ENCODE data around the gene UGT2A1.
"Not testable (repeated sequence)": the region's sequence is repeated elsewhere in the genome, so short reads cannot be mapped to it uniquely, and the experiment has no call there.

UGT2A1 gene

GRCh38 chr4:69653147-69653546 lies at the start of gene UGT2A1:
Gene UGT2A1, minus strand, starts transcription at chr4:69653247. Its CDS starts 5,603 bp downstream, at chr4:69647644.
- DNase-seq (ENCODE audit: low read depth, low spot score) = no peak

GRCh38 chr4:69702201-69702600 lies 49.2 kb upstream of the UGT2A1 start:
- no peak for DNase-seq (ENCODE audit: low read depth, low spot score)

GRCh38 chr4:69701696-69702095 lies 48.6 kb upstream of the UGT2A1 start:
- DNase-seq (ENCODE audit: low read depth, low spot score) = no peak

GRCh38 chr4:69697536-69698242 lies 44.6 kb upstream of the UGT2A1 start:
- DNase-seq (ENCODE audit: low read depth, low spot score) = no peak

GRCh38 chr4:69689599-69689998 lies 36.6 kb upstream of the UGT2A1 start:
- DNase-seq (ENCODE audit: low read depth, low spot score) = peak; percentile 33

GRCh38 chr4:69684804-69685203 lies 31.8 kb upstream of the UGT2A1 start:
- no peak for DNase-seq (ENCODE audit: low read depth, low spot score)

- no peak for DNase-seq (ENCODE audit: low read depth, low spot score)
Measured at GRCh38 chr4:69668680-69669079, 15.6 kb upstream of the UGT2A1 start.

- not testable (repeated sequence) for DNase-seq (ENCODE audit: low read depth, low spot score)
Measured at GRCh38 chr4:69664009-69664408, 11.0 kb upstream of the UGT2A1 start.

GRCh38 chr4:69661130-69661803 lies 8.2 kb upstream of the UGT2A1 start:
- not testable (repeated sequence) for DNase-seq (ENCODE audit: low read depth, low spot score)

GRCh38 chr4:69658133-69658532 lies 5.1 kb upstream of the UGT2A1 start:
- DNase-seq (ENCODE audit: low read depth, low spot score) = no peak

GRCh38 chr4:69656653-69657158 lies 3.7 kb upstream of the UGT2A1 start:
- no peak for DNase-seq (ENCODE audit: low read depth, low spot score)

GRCh38 chr4:69650872-69651271 lies 2.2 kb downstream of the UGT2A1 start:
- no peak for DNase-seq (ENCODE audit: low read depth, low spot score)

- DNase-seq (ENCODE audit: low read depth, low spot score) = no peak
Measured at GRCh38 chr4:69649629-69650028, 3.4 kb downstream of the UGT2A1 start.

- no peak for DNase-seq (ENCODE audit: low read depth, low spot score)
Measured at GRCh38 chr4:69649207-69649606, 3.8 kb downstream of the UGT2A1 start.

GRCh38 chr4:69642961-69643360 lies 10.1 kb downstream of the UGT2A1 start:
- no peak for DNase-seq (ENCODE audit: low read depth, low spot score)

GRCh38 chr4:69640289-69640688 lies 12.8 kb downstream of the UGT2A1 start:
- no peak for DNase-seq (ENCODE audit: low read depth, low spot score)

- DNase-seq (ENCODE audit: low read depth, low spot score) = no peak
Measured at GRCh38 chr4:69639542-69639941, 13.5 kb downstream of the UGT2A1 start, which contains the start of gene UGT2A2. Gene UGT2A2, minus strand, starts transcription at chr4:69639642. Its CDS starts 2 bp downstream, at chr4:69639640.

GRCh38 chr4:69617083-69617694 lies 35.9 kb downstream of the UGT2A1 start:
- peak; percentile 12 for DNase-seq (ENCODE audit: low read depth, low spot score)

- no peak for DNase-seq (ENCODE audit: low read depth, low spot score)
Measured at GRCh38 chr4:69610484-69610883, 42.6 kb downstream of the UGT2A1 start.

- DNase-seq (ENCODE audit: low read depth, low spot score) = no peak
Measured at GRCh38 chr4:69601065-69601464, 52.0 kb downstream of the UGT2A1 start.

- no peak for DNase-seq (ENCODE audit: low read depth, low spot score)
Measured at GRCh38 chr4:69600013-69600412, 53.0 kb downstream of the UGT2A1 start.

- DNase-seq (ENCODE audit: low read depth, low spot score) = no peak
Measured at GRCh38 chr4:69594382-69594781, 58.7 kb downstream of the UGT2A1 start.

Measured in smooth muscle cell of the brain vasculature (primary cell).